ENCODE results near the gene QRFP.

QRFP gene

DNA sequence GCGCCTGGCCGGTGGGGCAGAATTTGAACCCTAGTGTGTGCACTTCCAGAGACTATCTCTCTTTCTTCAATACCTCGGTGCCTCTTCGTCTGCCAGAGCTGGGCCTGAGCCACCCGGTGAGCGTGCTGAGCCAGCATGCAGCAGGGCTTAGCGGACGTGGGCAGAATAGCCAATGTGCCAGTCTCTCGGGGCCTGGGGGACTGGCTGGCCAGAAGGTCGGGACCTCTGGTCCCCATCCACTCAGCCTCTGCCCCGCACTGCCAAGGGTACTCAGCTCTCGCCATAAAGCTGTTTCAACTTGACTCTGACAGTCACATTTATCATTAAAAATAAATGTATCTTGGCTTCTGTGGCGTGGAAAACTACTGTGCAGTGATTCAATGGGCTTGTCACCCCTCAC is 46.6 kb upstream of the QRFP start:
- H3K4me1 ChIP-seq (ENCODE audit: low read depth, poor library complexity, severe bottlenecking), result no peaks in the 10 kb centered on the region
- no peak overlapping the region for H2AFZ ChIP-seq (ENCODE audit: low read depth)
- no peak overlapping the region for H3K4me2 ChIP-seq
- H3K9ac ChIP-seq, result no peak overlapping the region
- H3K27me3 ChIP-seq (ENCODE audit: insufficient read depth, low read depth), result peaks cover 85% of the 10 kb centered on the region
- no peak overlapping the region for H3K4me3 ChIP-seq (IDR thresholded peaks at IDR 0.05; ENCODE audit: insufficient read depth, low read depth, low read length)
- TF ChIP-seq, protein P1, sequence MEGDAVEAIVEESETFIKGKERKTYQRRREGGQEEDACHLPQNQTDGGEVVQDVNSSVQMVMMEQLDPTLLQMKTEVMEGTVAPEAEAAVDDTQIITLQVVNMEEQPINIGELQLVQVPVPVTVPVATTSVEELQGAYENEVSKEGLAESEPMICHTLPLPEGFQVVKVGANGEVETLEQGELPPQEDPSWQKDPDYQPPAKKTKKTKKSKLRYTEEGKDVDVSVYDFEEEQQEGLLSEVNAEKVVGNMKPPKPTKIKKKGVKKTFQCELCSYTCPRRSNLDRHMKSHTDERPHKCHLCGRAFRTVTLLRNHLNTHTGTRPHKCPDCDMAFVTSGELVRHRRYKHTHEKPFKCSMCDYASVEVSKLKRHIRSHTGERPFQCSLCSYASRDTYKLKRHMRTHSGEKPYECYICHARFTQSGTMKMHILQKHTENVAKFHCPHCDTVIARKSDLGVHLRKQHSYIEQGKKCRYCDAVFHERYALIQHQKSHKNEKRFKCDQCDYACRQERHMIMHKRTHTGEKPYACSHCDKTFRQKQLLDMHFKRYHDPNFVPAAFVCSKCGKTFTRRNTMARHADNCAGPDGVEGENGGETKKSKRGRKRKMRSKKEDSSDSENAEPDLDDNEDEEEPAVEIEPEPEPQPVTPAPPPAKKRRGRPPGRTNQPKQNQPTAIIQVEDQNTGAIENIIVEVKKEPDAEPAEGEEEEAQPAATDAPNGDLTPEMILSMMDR (conservative IDR thresholded peaks at IDR 0.05; ENCODE audit: low read depth, low read length), result no peak
- no peaks in the 10 kb centered on the region for H3K36me3 ChIP-seq (ENCODE audit: insufficient read depth)
- no peak overlapping the region for H3K27ac ChIP-seq
- H4K20me1 ChIP-seq (ENCODE audit: insufficient read depth), result no peaks in the 10 kb centered on the region
- no peaks in the 10 kb centered on the region for H3K79me2 ChIP-seq (ENCODE audit: insufficient read depth, low read depth)

DNA sequence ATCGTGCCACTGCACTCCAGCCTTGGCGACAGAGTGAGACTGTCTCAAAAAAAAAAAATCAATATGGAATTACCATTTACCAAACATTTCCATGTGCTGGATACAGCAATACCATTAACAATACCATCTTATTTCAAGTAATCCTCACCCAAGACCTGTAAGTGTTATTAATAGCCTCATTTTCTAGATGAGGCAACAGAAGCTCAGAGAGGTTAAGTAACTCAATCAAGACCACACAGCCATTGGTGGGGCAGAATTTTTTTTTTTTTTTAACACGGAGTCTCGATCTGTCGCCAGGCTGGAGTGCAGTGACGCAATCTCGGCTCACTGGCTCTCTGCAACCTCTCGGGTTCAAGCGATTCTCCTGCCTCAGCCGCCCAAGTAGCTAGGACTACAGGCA is 46.1 kb upstream of the QRFP start:
- H3K79me2 ChIP-seq (ENCODE audit: insufficient read depth, low read depth), result no peaks in the 10 kb centered on the region
- no peak overlapping the region for H3K9ac ChIP-seq
- peaks cover 85% of the 10 kb centered on the region for H3K27me3 ChIP-seq (ENCODE audit: insufficient read depth, low read depth)
- H3K4me2 ChIP-seq, result no peak overlapping the region
- no peak overlapping the region for H3K27ac ChIP-seq
- no peak overlapping the region for H3K4me3 ChIP-seq (IDR thresholded peaks at IDR 0.05; ENCODE audit: insufficient read depth, low read depth, low read length)
- H2AFZ ChIP-seq (ENCODE audit: low read depth), result no peak overlapping the region
- H4K20me1 ChIP-seq (ENCODE audit: insufficient read depth), result no peaks in the 10 kb centered on the region
- no peaks in the 10 kb centered on the region for H3K36me3 ChIP-seq (ENCODE audit: insufficient read depth)
- no peaks in the 10 kb centered on the region for H3K4me1 ChIP-seq (ENCODE audit: low read depth, poor library complexity, severe bottlenecking)
- TF ChIP-seq, protein P1 (conservative IDR thresholded peaks at IDR 0.05; ENCODE audit: low read depth, low read length), result no peak

DNA sequence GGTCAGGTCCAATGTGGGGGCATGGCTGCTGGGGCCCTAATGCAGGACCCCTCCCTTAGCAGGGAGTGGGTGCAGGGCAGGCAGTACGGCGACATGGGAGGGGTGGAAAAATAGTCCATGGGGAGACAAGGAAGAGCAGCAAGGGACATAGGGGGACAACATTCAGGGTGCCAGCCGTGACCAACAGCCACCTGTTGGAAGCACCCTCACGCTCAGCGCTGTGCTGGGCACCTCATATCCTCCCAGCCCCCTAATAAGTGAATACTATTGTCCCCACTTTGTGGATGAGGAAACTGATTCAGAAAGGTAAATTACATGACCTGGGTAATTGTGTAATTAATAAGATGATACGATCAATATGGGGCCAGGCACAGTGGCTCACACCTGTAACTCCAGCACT is 45.5 kb upstream of the QRFP start:
- TF ChIP-seq, protein P1 (conservative IDR thresholded peaks at IDR 0.05; ENCODE audit: low read depth, low read length), result no peak
- Histone ChIP-seq H3K4me3 (IDR thresholded peaks at IDR 0.05; ENCODE audit: insufficient read depth, low read depth, low read length) (no peak overlapping the region), H3K9ac (no peak overlapping the region), H3K36me3 (ENCODE audit: insufficient read depth) (no peaks in the 10 kb centered on the region), H3K4me2 (no peak overlapping the region), H3K27me3 (ENCODE audit: insufficient read depth, low read depth) (peaks cover 85% of the 10 kb centered on the region), H3K79me2 (ENCODE audit: insufficient read depth, low read depth) (no peaks in the 10 kb centered on the region), H3K4me1 (ENCODE audit: low read depth, poor library complexity, severe bottlenecking) (no peaks in the 10 kb centered on the region), H2AFZ (ENCODE audit: low read depth) (no peak overlapping the region), H4K20me1 (ENCODE audit: insufficient read depth) (no peaks in the 10 kb centered on the region), H3K27ac (no peak overlapping the region)

DNA sequence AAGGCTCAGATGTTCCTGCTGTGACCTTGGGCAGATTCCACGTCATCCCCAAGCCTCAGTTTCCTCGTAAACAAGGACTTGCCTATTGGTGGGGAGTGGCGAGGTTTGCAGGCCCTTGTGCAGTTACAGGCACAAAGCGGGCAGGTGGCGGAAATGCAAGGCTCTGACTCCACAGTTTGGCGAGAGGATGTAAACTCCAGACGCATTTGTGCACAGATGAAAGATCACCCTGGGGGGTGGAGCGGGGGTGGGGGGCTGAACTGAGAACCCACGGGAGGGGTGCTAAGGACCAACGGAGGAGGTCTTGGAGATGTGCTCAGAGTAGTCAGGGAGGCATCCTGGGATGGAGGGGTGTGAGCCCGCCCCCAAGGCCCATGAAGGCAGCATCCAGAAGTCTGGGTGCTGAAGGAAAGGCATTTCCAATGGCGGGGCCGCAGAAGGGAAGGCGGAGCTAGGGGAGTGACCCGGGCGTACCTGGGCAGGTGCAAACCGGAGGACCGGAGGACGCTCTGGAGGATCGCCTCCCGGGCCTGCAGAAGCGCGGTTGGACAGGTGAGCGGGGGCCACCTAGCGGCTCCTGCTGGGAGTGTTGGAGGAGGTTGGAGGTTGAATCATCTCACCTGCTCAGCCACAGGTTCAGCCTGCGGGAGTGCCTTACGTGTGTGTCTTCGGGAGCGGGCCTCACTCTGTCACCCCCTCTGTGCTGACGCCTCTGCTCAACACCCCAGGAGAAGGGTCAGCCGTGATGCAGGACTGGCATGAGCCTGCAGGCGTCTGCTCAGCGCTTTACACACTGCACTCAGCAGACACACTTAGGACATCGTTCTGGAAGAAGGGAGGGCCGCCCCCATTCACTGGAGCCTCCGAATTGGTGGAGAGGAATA is 44.3 kb upstream of the QRFP start:
- no peaks in the 10 kb centered on the region for H4K20me1 ChIP-seq (ENCODE audit: insufficient read depth)
- H3K36me3 ChIP-seq (ENCODE audit: insufficient read depth), result no peaks in the 10 kb centered on the region
- no peaks in the 10 kb centered on the region for H3K4me1 ChIP-seq (ENCODE audit: low read depth, poor library complexity, severe bottlenecking)
- H3K4me2 ChIP-seq, result no peak overlapping the region; the same call in 1 of the 2 replicates
- no peak overlapping the region for H3K9ac ChIP-seq
- H2AFZ ChIP-seq (ENCODE audit: low read depth), result no peak overlapping the region
- no peak overlapping the region for H3K27ac ChIP-seq
- H3K27me3 ChIP-seq (ENCODE audit: insufficient read depth, low read depth), result peaks cover 85% of the 10 kb centered on the region
- no peaks in the 10 kb centered on the region for H3K79me2 ChIP-seq (ENCODE audit: insufficient read depth, low read depth)
- H3K4me3 ChIP-seq (IDR thresholded peaks at IDR 0.05; ENCODE audit: insufficient read depth, low read depth, low read length), result no peak overlapping the region
- TF ChIP-seq, protein P1 (conservative IDR thresholded peaks at IDR 0.05; ENCODE audit: low read depth, low read length), result peak; percentile 80
